ENCODE results near the gene CYP19A1. TPM values are rescaled to one million over a fixed set of nuclear protein-coding genes. Genes with fewer than 3 reads are reported as not detected.

Gene CYP19A1
- total RNA-seq: not detected

GRCh38 chr15:51338496-51338895 lies at the start of gene CYP19A1:
Gene CYP19A1 (minus strand): TSS chr15:51338596. CDS start chr15:51242912, 95,684 bp downstream.
- Mint-ChIP-seq H3K27ac (no peak within 1 kb of the TSS), H3K27me3 (peaks cover 18% of the 10 kb centered on the region), H3K9me3 (no peaks in the 10 kb centered on the region), H3K36me3 (ENCODE audit: low read depth) (no peaks in the 10 kb centered on the region), H3K4me1 (ENCODE audit: low read depth) (no peaks in the 10 kb centered on the region), H3K4me3 (no peak within 1 kb of the TSS)
- intact Hi-C loops (cut with micrococcal nuclease): no loop called here
- ChIA-PET CTCF (no interaction called here), POLR2A (no interaction called here)
- no peak for DNase-seq
- TF ChIP-seq CTCF (IDR thresholded peaks at IDR 0.05): no peak
- ATAC-seq: no peak

- H3K36me3 Mint-ChIP-seq (ENCODE audit: low read depth): no peaks in the 10 kb centered on the region
- intact Hi-C loops (cut with micrococcal nuclease): no loop called here
- no peak overlapping the region for H3K4me3 Mint-ChIP-seq
- H3K4me1 Mint-ChIP-seq (ENCODE audit: low read depth): peaks cover 4% of the 10 kb centered on the region
- no peak for TF ChIP-seq CTCF (IDR thresholded peaks at IDR 0.05)
- H3K27ac Mint-ChIP-seq: no peak overlapping the region
- DNase-seq (no peak), ATAC-seq (no peak)
- ChIA-PET POLR2A (interaction anchor here (1.0 kb wide), 1 partner anchor 163 kb away, joined by 3 read pairs; no protein-coding TSS in a partner anchor), CTCF (no interaction called here)
- no peaks in the 10 kb centered on the region for H3K9me3 Mint-ChIP-seq
- peaks cover 3% of the 10 kb centered on the region for H3K27me3 Mint-ChIP-seq
Measured at GRCh38 chr15:51387699-51388041, 49.3 kb upstream of the CYP19A1 start.

- ChIA-PET POLR2A (interaction anchor here (1.0 kb wide), 1 partner anchor 162 kb away, joined by 3 read pairs; no protein-coding TSS in a partner anchor), CTCF (no interaction called here)
- no peak for TF ChIP-seq CTCF (IDR thresholded peaks at IDR 0.05)
- ATAC-seq: no peak
- no peak for DNase-seq
- no peaks in the 10 kb centered on the region for H3K9me3 Mint-ChIP-seq
- no peak overlapping the region for H3K4me3 Mint-ChIP-seq
- intact Hi-C loops (cut with micrococcal nuclease): no loop called here
- peaks cover 4% of the 10 kb centered on the region for H3K27me3 Mint-ChIP-seq
- H3K27ac Mint-ChIP-seq: no peak overlapping the region
- peaks cover 4% of the 10 kb centered on the region for H3K4me1 Mint-ChIP-seq (ENCODE audit: low read depth)
- no peaks in the 10 kb centered on the region for H3K36me3 Mint-ChIP-seq (ENCODE audit: low read depth)
Measured at GRCh38 chr15:51386960-51387698, 48.7 kb upstream of the CYP19A1 start.

- H3K27ac Mint-ChIP-seq: no peak overlapping the region
- H3K4me3 Mint-ChIP-seq: no peak overlapping the region
- H3K9me3 Mint-ChIP-seq: no peaks in the 10 kb centered on the region
- ATAC-seq (no peak), DNase-seq (no peak)
- peaks cover 4% of the 10 kb centered on the region for H3K4me1 Mint-ChIP-seq (ENCODE audit: low read depth)
- POLR2A ChIA-PET: no interaction called here
- H3K36me3 Mint-ChIP-seq (ENCODE audit: low read depth): no peaks in the 10 kb centered on the region
- intact Hi-C loops (cut with micrococcal nuclease): no loop called here
- CTCF ChIA-PET: no interaction called here
- H3K27me3 Mint-ChIP-seq: peaks cover 10% of the 10 kb centered on the region
- TF ChIP-seq CTCF (IDR thresholded peaks at IDR 0.05): no peak
Measured at GRCh38 chr15:51386486-51386885, 48.1 kb upstream of the CYP19A1 start.

- Mint-ChIP-seq H3K27ac (no peak overlapping the region), H3K4me1 (ENCODE audit: low read depth) (peaks cover 4% of the 10 kb centered on the region), H3K4me3 (no peak overlapping the region), H3K27me3 (peaks cover 10% of the 10 kb centered on the region), H3K9me3 (no peaks in the 10 kb centered on the region), H3K36me3 (ENCODE audit: low read depth) (no peaks in the 10 kb centered on the region)
- DNase-seq (no peak), ATAC-seq (no peak)
- ChIA-PET POLR2A (no interaction called here), CTCF (no interaction called here)
- TF ChIP-seq CTCF (IDR thresholded peaks at IDR 0.05): no peak
- intact Hi-C loops (cut with micrococcal nuclease): no loop called here
Measured at GRCh38 chr15:51386029-51386428, 47.6 kb upstream of the CYP19A1 start.

Data from activated CD8-positive, alpha-beta T cell treated with anti-CD3 and anti-CD28 coated beads for 36 hours (primary cell).